ENCODE measurements around the gene TSPOAP1.

- no peak for TF ChIP-seq MAX (IDR thresholded peaks at IDR 0.05; ENCODE audit: low read depth, low read length)
- TF ChIP-seq CTCF (IDR thresholded peaks at IDR 0.05; ENCODE audit: low read depth, low read length): no peak
- no peak for TF ChIP-seq POLR2A (IDR thresholded peaks at IDR 0.05; ENCODE audit: extremely low read depth, insufficient read length)
Measured at GRCh38 chr17:58367461-58367860, 38.9 kb upstream of the TSPOAP1 start.
